H9 (cell line): ENCODE measurements around the gene CELF4. TPM values are rescaled to one million over a fixed set of nuclear protein-coding genes. Genes with fewer than 3 reads are reported as not detected.

Source experiments
- DNase-seq: peaks from one replicate; pipeline ENCODE4 v3.0.0-alpha.2; 2017
- H2AFZ ChIP-seq: one replicate; pipeline ENCODE4 v1.6.1; 2013; ENCODE audit warnings: mild to moderate bottlenecking, low read length, control low read depth, moderate library complexity
- H2AK5ac ChIP-seq: 2 replicates; pipeline ENCODE4 v1.6.1; 2013; ENCODE audit warnings: low read length, control low read depth, mixed read lengths; ENCODE audit not compliant: insufficient read length
- H2BK120ac ChIP-seq: one replicate; pipeline ENCODE4 v1.6.1; 2013; ENCODE audit warnings: low read depth, mild to moderate bottlenecking, low read length, control low read depth, inconsistent platforms; ENCODE audit not compliant: poor library complexity, severe bottlenecking
- H2BK12ac ChIP-seq: 2 replicates; pipeline ENCODE4 v1.6.1; 2013; ENCODE audit warnings: low read length, control low read depth, mixed read lengths, low read depth; ENCODE audit not compliant: insufficient read length
- H2BK15ac ChIP-seq: 2 replicates; pipeline ENCODE4 v1.6.1; 2013; ENCODE audit warnings: low read depth, low read length, control low read depth
- H2BK20ac ChIP-seq: one replicate; pipeline ENCODE4 v1.6.1; 2013; ENCODE audit warnings: low read depth, mild to moderate bottlenecking, low read length, control low read depth, inconsistent platforms; ENCODE audit not compliant: poor library complexity, severe bottlenecking
- H2BK5ac ChIP-seq: 2 replicates; pipeline ENCODE4 v1.6.1; 2013; ENCODE audit warnings: low read length, control low read depth, mixed read lengths; ENCODE audit not compliant: insufficient read length
- H3K14ac ChIP-seq: 2 replicates; pipeline ENCODE4 v1.6.1; 2013; ENCODE audit warnings: low read length, control low read depth; ENCODE audit not compliant: insufficient read depth
- H3K18ac ChIP-seq: 2 replicates; pipeline ENCODE4 v1.6.1; 2013; ENCODE audit warnings: low read depth, mild to moderate bottlenecking, mixed read lengths, low read length, control low read depth; ENCODE audit not compliant: insufficient read length
- H3K23ac ChIP-seq: 2 replicates; pipeline ENCODE4 v1.6.1; 2013; ENCODE audit warnings: low read length, control low read depth, mixed read lengths, low read depth; ENCODE audit not compliant: insufficient read length
- H3K23me2 ChIP-seq: 2 replicates; pipeline ENCODE4 v1.6.1; 2013; ENCODE audit warnings: low read depth, mild to moderate bottlenecking, mixed read lengths, low read length, control low read depth; ENCODE audit not compliant: insufficient read length, poor library complexity, severe bottlenecking
- H3K27ac ChIP-seq: 2 replicates; pipeline ENCODE4 v1.5.1; 2013; ENCODE audit warnings: low read length, control low read depth, mixed read lengths, low read depth; ENCODE audit not compliant: insufficient read length
- H3K27me3 ChIP-seq: 2 replicates; pipeline ENCODE4 v1.6.1; 2013; ENCODE audit warnings: low read length, control low read depth, inconsistent platforms; ENCODE audit not compliant: insufficient read depth
- H3K4ac ChIP-seq: 2 replicates; pipeline ENCODE4 v1.6.1; 2013; ENCODE audit warnings: low read depth, mild to moderate bottlenecking, control low read depth, inconsistent platforms, low read length, moderate library complexity
- H3K4me1 ChIP-seq: 2 replicates; pipeline ENCODE4 v1.6.1; 2013; ENCODE audit warnings: low read length, control low read depth, inconsistent platforms; ENCODE audit not compliant: insufficient read depth
- H3K4me2 ChIP-seq: 2 replicates; pipeline ENCODE4 v1.6.1; 2013; ENCODE audit warnings: low read length, control low read depth, mixed read lengths; ENCODE audit not compliant: insufficient read length, insufficient read depth
- H3K56ac ChIP-seq: 2 replicates; pipeline ENCODE4 v1.6.1; 2013; ENCODE audit warnings: low read depth, mild to moderate bottlenecking, mixed read lengths, low read length, control low read depth; ENCODE audit not compliant: insufficient read length
- H3K79me1 ChIP-seq: 2 replicates; pipeline ENCODE4 v1.6.1; 2013; ENCODE audit warnings: low read depth, mild to moderate bottlenecking, moderate library complexity, low read length, control low read depth, inconsistent platforms; ENCODE audit not compliant: insufficient read depth, poor library complexity, severe bottlenecking
- H3K79me2 ChIP-seq: 2 replicates; pipeline ENCODE4 v1.6.1; 2013; ENCODE audit warnings: low read length, control low read depth, inconsistent platforms; ENCODE audit not compliant: insufficient read depth
- H3K9ac ChIP-seq: 2 replicates; pipeline ENCODE4 v1.6.1; 2013; ENCODE audit warnings: low read length, control low read depth, mixed read lengths; ENCODE audit not compliant: insufficient read length; ENCODE audit errors: extremely low read depth
- H3K9me3 ChIP-seq: one replicate; pipeline ENCODE4 v1.6.1; 2013; ENCODE audit warnings: low read depth, low read length, inconsistent platforms; ENCODE audit not compliant: control insufficient read depth
- H3T11ph ChIP-seq: one replicate; pipeline ENCODE4 v1.6.1; 2013; ENCODE audit warnings: mild to moderate bottlenecking, low read length, control low read depth, inconsistent platforms
- H4K20me1 ChIP-seq: one replicate; pipeline ENCODE4 v1.6.1; 2013; ENCODE audit not compliant: control insufficient read depth, insufficient read length, insufficient read depth
- H4K5ac ChIP-seq: 2 replicates; pipeline ENCODE4 v1.6.1; 2013; ENCODE audit warnings: low read depth, mild to moderate bottlenecking, mixed read lengths, low read length, control low read depth; ENCODE audit not compliant: insufficient read length
- H4K8ac ChIP-seq: replicated peaks from 2 replicates; pipeline ENCODE4 v1.6.1; 2013; ENCODE audit warnings: low read length, control low read depth, mixed read lengths, low read depth; ENCODE audit not compliant: insufficient read length
- H4K91ac ChIP-seq: 2 replicates; pipeline ENCODE4 v1.6.1; 2013; ENCODE audit warnings: low read depth, mild to moderate bottlenecking, moderate library complexity, mixed read lengths, low read length, control low read depth; ENCODE audit not compliant: insufficient read length
- H3K27ac Mint-ChIP-seq, 3 experiments: 2 replicates in 2 of 3; 3 replicates in 1 of 3; pipeline ENCODE4 v1.8.0; 2020 to 2021; ENCODE audit warnings: mixed read lengths in 3 of 3, mild to moderate bottlenecking in 1 of 3, moderate library complexity in 1 of 3
- H3K27me3 Mint-ChIP-seq: 2 replicates; pipeline ENCODE4 v1.8.0; 2021; ENCODE audit warnings: low read depth, mild to moderate bottlenecking, moderate library complexity, mixed read lengths
- H3K36me3 Mint-ChIP-seq, 3 experiments: 2 replicates in 2 of 3; 3 replicates in 1 of 3; pipeline ENCODE4 v1.8.0; 2020 to 2021; ENCODE audit warnings: low read depth in 3 of 3, mixed read lengths in 3 of 3; ENCODE audit not compliant: insufficient read depth in 1 of 3
- H3K4me1 Mint-ChIP-seq, 2 experiments: 2 replicates each; pipeline ENCODE4 v1.8.0; 2020; ENCODE audit warnings: mixed read lengths in 2 of 2
- H3K4me3 Mint-ChIP-seq, 2 experiments: 2 replicates in 1 of 2; 3 replicates in 1 of 2; pipeline ENCODE4 v1.8.0; 2020 to 2021; ENCODE audit warnings: mild to moderate bottlenecking in 2 of 2, mixed read lengths in 2 of 2, moderate library complexity in 1 of 2
- H3K9me3 Mint-ChIP-seq, 2 experiments: 2 replicates in 1 of 2; 3 replicates in 1 of 2; pipeline ENCODE4 v1.8.0; 2020; ENCODE audit warnings: mild to moderate bottlenecking in 2 of 2, mixed read lengths in 2 of 2, moderate library complexity in 1 of 2
- whole genome bisulfite sequencing: extraction: QIAGEN DNeasy Blood & Tissue Kit; methylation state at CpG from one replicate; pipeline ENCODE4 v1.1.7; 2013; ENCODE audit warnings: missing lambda C conversion rate, low lambda C conversion rate, mixed read lengths; ENCODE audit not compliant: insufficient read length; ENCODE audit errors: extremely low coverage; 5-methylcytosine and 5-hydroxymethylcytosine counted together
- total RNA-seq: library from RNA; stranded (reverse); gene quantifications from 2 replicates; pipeline ENCODE4 v1.2.1, GENCODE V29; 2021
- TF ChIP-seq, protein P1 (sequence below): fragments of 200-600 bp; sonication (generic); conservative IDR thresholded peaks from 3 replicates; pipeline ENCODE4 v1.8.0; 2021; ENCODE audit warnings: antibody characterized with exemption, mild to moderate bottlenecking

The CELF4 gene
- total RNA-seq, 1 experiment from 2014 or later, result 1.1 TPM

DNA sequence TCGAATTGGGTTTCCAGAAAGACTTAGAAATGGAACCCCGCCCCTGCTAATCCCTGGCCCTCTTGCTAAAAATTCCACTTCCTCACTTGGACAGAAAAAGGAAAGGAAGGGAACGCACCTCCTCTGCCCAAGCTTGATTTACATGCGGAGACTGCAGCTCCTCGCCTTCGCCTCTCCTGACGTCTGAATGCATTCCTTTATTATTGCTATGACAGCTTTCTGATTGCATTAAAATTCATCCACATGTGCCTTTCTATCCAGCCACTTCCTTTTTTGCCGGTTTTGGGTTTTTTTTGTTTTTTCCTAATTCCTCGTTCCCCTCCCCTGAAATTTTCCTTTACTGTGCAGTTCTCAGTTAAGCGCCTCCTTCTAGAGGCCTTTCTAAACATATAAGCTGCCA lies 287.8 kb downstream of the CELF4 start:
- Histone ChIP-seq H3K27me3 (no peaks in the 10 kb centered on the region), H3K4me1 (no peaks in the 10 kb centered on the region), H4K8ac (no peak overlapping the region), H3K79me1 (no peaks in the 10 kb centered on the region), H4K91ac (no peak overlapping the region), H3K9ac (no peak overlapping the region), H3K23me2 (no peaks in the 10 kb centered on the region), H3T11ph (no peak overlapping the region), H2AFZ (no peak overlapping the region), H3K4ac (no peak overlapping the region), H2BK5ac (no peak overlapping the region), H3K14ac (no peak overlapping the region), H4K5ac (no peak overlapping the region), H3K27ac (no peak overlapping the region), H3K4me2 (no peak overlapping the region), H2BK120ac (no peak overlapping the region), H2BK20ac (no peak overlapping the region), H3K18ac (no peak overlapping the region), H2BK12ac (no peak overlapping the region), H4K20me1 (no peaks in the 10 kb centered on the region), H2BK15ac (no peak overlapping the region), H3K79me2 (no peaks in the 10 kb centered on the region), H3K23ac (no peak overlapping the region), H3K9me3 (no peaks in the 10 kb centered on the region), H2AK5ac (no peak overlapping the region), H3K56ac (no peak overlapping the region)
- H3K4me3 Mint-ChIP-seq, result no peak overlapping the region
- peaks cover 20% of the 10 kb centered on the region for H3K27me3 Mint-ChIP-seq
- peaks cover 15 to 24% of the 10 kb centered on the region in 2 experiments for H3K4me1 Mint-ChIP-seq
- H3K9me3 Mint-ChIP-seq, result peaks cover 0 to 3% of the 10 kb centered on the region in 2 experiments; a peak in 4 of 5 replicates
- H3K27ac Mint-ChIP-seq, result no peak overlapping the region
- no peak for DNase-seq
- no CpG with 5 or more reads among the region's 10 CpGs for WGBS
- TF ChIP-seq, protein P1, sequence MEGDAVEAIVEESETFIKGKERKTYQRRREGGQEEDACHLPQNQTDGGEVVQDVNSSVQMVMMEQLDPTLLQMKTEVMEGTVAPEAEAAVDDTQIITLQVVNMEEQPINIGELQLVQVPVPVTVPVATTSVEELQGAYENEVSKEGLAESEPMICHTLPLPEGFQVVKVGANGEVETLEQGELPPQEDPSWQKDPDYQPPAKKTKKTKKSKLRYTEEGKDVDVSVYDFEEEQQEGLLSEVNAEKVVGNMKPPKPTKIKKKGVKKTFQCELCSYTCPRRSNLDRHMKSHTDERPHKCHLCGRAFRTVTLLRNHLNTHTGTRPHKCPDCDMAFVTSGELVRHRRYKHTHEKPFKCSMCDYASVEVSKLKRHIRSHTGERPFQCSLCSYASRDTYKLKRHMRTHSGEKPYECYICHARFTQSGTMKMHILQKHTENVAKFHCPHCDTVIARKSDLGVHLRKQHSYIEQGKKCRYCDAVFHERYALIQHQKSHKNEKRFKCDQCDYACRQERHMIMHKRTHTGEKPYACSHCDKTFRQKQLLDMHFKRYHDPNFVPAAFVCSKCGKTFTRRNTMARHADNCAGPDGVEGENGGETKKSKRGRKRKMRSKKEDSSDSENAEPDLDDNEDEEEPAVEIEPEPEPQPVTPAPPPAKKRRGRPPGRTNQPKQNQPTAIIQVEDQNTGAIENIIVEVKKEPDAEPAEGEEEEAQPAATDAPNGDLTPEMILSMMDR, result no peak
- no peaks in the 10 kb centered on the region for H3K36me3 Mint-ChIP-seq
